Endothelial cell of umbilical vein (primary cell): Measurements from ENCODE around the gene KMT5C. TPM values are rescaled to one million over a fixed set of nuclear protein-coding genes. Genes with fewer than 3 reads are reported as not detected.

Experiments
- BruUV-seq: library from RNA; stranded (reverse); fragments of 400-500 nt; replicated peaks from 2 replicates; lab custom pipeline; 2021; lab: Mats Ljungman, UMichigan
- CTCF ChIA-PET: fragments of 300-600, 350-600 bp; sonication (Branson Sonifier 250); formaldehyde crosslinking; loops from one replicate; lab custom pipeline; 2021; ENCODE audit warnings: antibody characterized with exemption, inconsistent platforms; lab: Charles Lee
- POLR2A ChIA-PET: fragments of 300-600, 350-600 bp; sonication (Branson Sonifier 250); formaldehyde crosslinking; loops from one replicate; lab custom pipeline; 2021; ENCODE audit warnings: antibody characterized with exemption, inconsistent platforms; lab: Charles Lee
- DNase-seq: peaks from one replicate; pipeline ENCODE4 v3.0.0-alpha.2; 2011; ENCODE audit warnings: low read depth, low spot score
- FAIRE-seq: peaks from 2 replicates; lab custom pipeline; 2011; peaks lifted over from hg19 to GRCh38; lab: Jason Lieb, UNC
- H2AFZ ChIP-seq: 2 replicates; pipeline ENCODE4 v1.6.0; 2012; ENCODE audit warnings: low read depth, low read length, control low read depth, inconsistent platforms
- H3K27ac ChIP-seq: 2 replicates; pipeline ENCODE4 v1.5.1; 2011; ENCODE audit warnings: low read depth, mild to moderate bottlenecking, control low read depth, low read length, moderate library complexity; ENCODE audit not compliant: insufficient read depth
- H3K27me3 ChIP-seq, 2 experiments: 2 replicates each; pipeline versions ENCODE4 v1.6.0 to v1.6.1; 2011; ENCODE audit warnings: low read length in 2 of 2, mixed read lengths in 1 of 2; ENCODE audit not compliant: control insufficient read depth in 2 of 2, insufficient read depth in 2 of 2
- H3K36me3 ChIP-seq, 2 experiments: 2 replicates in 1 of 2; 3 replicates in 1 of 2; pipeline ENCODE4 v1.5.1; 2011; ENCODE audit warnings: low read length in 2 of 2, mild to moderate bottlenecking in 1 of 2, moderate library complexity in 1 of 2; ENCODE audit not compliant: control insufficient read depth in 2 of 2, insufficient read depth in 2 of 2; ENCODE audit errors: extremely low read depth in 1 of 2
- H3K4me1 ChIP-seq: 3 replicates; pipeline ENCODE4 v1.5.1; 2011; ENCODE audit warnings: mild to moderate bottlenecking, low read length; ENCODE audit not compliant: control insufficient read depth, insufficient read depth; ENCODE audit errors: extremely low read depth
- H3K4me2 ChIP-seq: 2 replicates; pipeline ENCODE4 v1.6.1; 2011; ENCODE audit warnings: low read length, control low read depth, mixed read lengths; ENCODE audit not compliant: insufficient read depth
- H3K4me3 ChIP-seq, 3 experiments: fragments of 200-600 bp in 1 of 3; sonication (generic), shearing (Covaris generic) in 1 of 3; replicated peaks in 1 of 3; 2 replicates each; pipeline ENCODE4 v1.5.1; 2011 to 2016; ENCODE audit warnings: control low read depth in 3 of 3, low read length in 3 of 3, mild to moderate bottlenecking in 2 of 3, inconsistent platforms in 1 of 3, low read depth in 1 of 3, moderate library complexity in 1 of 3; ENCODE audit not compliant: insufficient read depth in 1 of 3
- H3K79me2 ChIP-seq: 2 replicates; pipeline ENCODE4 v1.6.0; 2012; ENCODE audit warnings: low read length, inconsistent platforms; ENCODE audit not compliant: control insufficient read depth, insufficient read depth
- H3K9ac ChIP-seq: replicated peaks from 2 replicates; pipeline ENCODE3; 2011; ENCODE audit warnings: low read length, control low read depth; ENCODE audit not compliant: insufficient read depth; ENCODE audit errors: extremely low read depth
- H3K9me1 ChIP-seq: replicated peaks from 3 replicates; pipeline ENCODE4 v1.6.0; 2011; ENCODE audit warnings: mild to moderate bottlenecking, low read length; ENCODE audit not compliant: control insufficient read depth, insufficient read depth; ENCODE audit errors: extremely low read depth
- H3K9me3 ChIP-seq: replicated peaks from 2 replicates; pipeline ENCODE4 v1.5.1; 2012; ENCODE audit warnings: low read length, inconsistent platforms; ENCODE audit not compliant: control insufficient read depth, insufficient read depth
- H4K20me1 ChIP-seq: replicated peaks from 2 replicates; pipeline ENCODE3; 2011; ENCODE audit warnings: mild to moderate bottlenecking, low read length; ENCODE audit not compliant: control insufficient read depth, insufficient read depth; ENCODE audit errors: extremely low read depth
- CTCF ChIP-seq, 2 donors: IDR thresholded peaks; 1 replicate in 1 of 2; 2 replicates in 1 of 2; pipeline ENCODE4 v1.5.1; 2011; ENCODE audit warnings: low read length in 2 of 2, mild to moderate bottlenecking in 2 of 2, moderate library complexity in 2 of 2, control low read depth in 1 of 2, inconsistent platforms in 1 of 2, low read depth in 1 of 2; ENCODE audit not compliant: insufficient read depth in 1 of 2; ENCODE audit errors: extremely low read depth in 1 of 2
- EZH2 ChIP-seq: IDR thresholded peaks from 2 replicates; pipeline ENCODE4 v1.6.1; 2012; ENCODE audit warnings: borderline replicate concordance, low read depth, mild to moderate bottlenecking, moderate library complexity, low read length, inconsistent platforms; ENCODE audit not compliant: severe bottlenecking
- FOS ChIP-seq: IDR thresholded peaks from 2 replicates; pipeline ENCODE4 v1.6.1; 2011; ENCODE audit warnings: mild to moderate bottlenecking, low read length, moderate library complexity, borderline replicate concordance; ENCODE audit not compliant: insufficient read depth
- GATA2 ChIP-seq: IDR thresholded peaks from 2 replicates; pipeline ENCODE4 v1.7.0; 2011; ENCODE audit warnings: low read depth, mild to moderate bottlenecking, moderate library complexity, mixed read lengths, low read length; ENCODE audit not compliant: insufficient read length, insufficient read depth
- JUN ChIP-seq: IDR thresholded peaks from 2 replicates; pipeline ENCODE4 v1.6.1; 2011; ENCODE audit warnings: borderline replicate concordance, low read depth; ENCODE audit not compliant: insufficient read length, insufficient read depth
- MAX ChIP-seq: IDR thresholded peaks from 2 replicates; pipeline ENCODE4 v1.6.1; 2011; ENCODE audit not compliant: insufficient read depth, insufficient read length
- MYC ChIP-seq: IDR thresholded peaks from one replicate; pipeline ENCODE4 v1.6.1; 2011; ENCODE audit warnings: mild to moderate bottlenecking, low read depth, low read length
- POLR2A ChIP-seq: IDR thresholded peaks from 2 replicates; pipeline ENCODE4 v1.6.1; 2012; ENCODE audit warnings: low read depth, mild to moderate bottlenecking, control low read depth, low read length
- POLR2AphosphoS5 ChIP-seq: IDR thresholded peaks from 2 replicates; pipeline ENCODE4 v1.6.1; 2012; ENCODE audit warnings: low read depth, mild to moderate bottlenecking, control low read depth, low read length, moderate library complexity; ENCODE audit not compliant: insufficient read depth
- dilution Hi-C: fragments of 300-500 bp; cut with MboI; formaldehyde crosslinking; loops from one replicate; pipeline ENCODE4 v1.15.0; 2019; ENCODE audit warnings: low sequenced_read_pairs; ENCODE audit not compliant: extremely low pct_ligation_motif_present
- intact Hi-C: fragments of 100-400 bp; cut with micrococcal nuclease; formaldehyde crosslinking; loops from one replicate; pipeline ENCODE4 v1.10.0; 2022
- polyA plus RNA-seq, 4 experiments: library from polyadenylated mRNA; depleted of rRNA in 3 of 4; stranded (reverse) in 3 of 4; unstranded in 1 of 4; fragments of >200 nt; gene quantifications; 2 replicates each; pipeline versions ENCODE4 v1.2.1 to v1.2.3, GENCODE V29; 2011 to 2012; ENCODE audit warnings: missing spikeins in 1 of 4
- total RNA-seq: library from RNA; stranded (reverse); gene quantifications from 2 replicates; pipeline ENCODE4 v1.2.3, GENCODE V29; 2021

KMT5C gene
- total and polyA plus RNA-seq, 2 donors (not counting 3 experiments of a cell fraction or from before 2014, with no cell fraction given): 7.2 to 13.5 TPM

- dilution Hi-C loops: no loop called here
- ChIA-PET POLR2A (no interaction called here), CTCF (no interaction called here)
- DNase-seq (no peak), FAIRE-seq (no peak)
- H3K4me1 ChIP-seq: peaks cover 15% of the 10 kb centered on the region
- no peak overlapping the region for H3K4me3 ChIP-seq
- peaks cover 0 to 3% of the 10 kb centered on the region in 2 experiments for H3K36me3 ChIP-seq
- no peak for TF ChIP-seq POLR2AphosphoS5
- TF ChIP-seq GATA2: no peak
- no peak for TF ChIP-seq EZH2
- no peak for TF ChIP-seq MAX
- no peak for TF ChIP-seq FOS
- no peak for TF ChIP-seq CTCF (IDR thresholded peaks at IDR 0.05; ENCODE audit: extremely low read depth in 1 of 2, insufficient read depth in 1 of 2, low read depth in 1 of 2, low read length in 2 of 2)
- no peak for TF ChIP-seq POLR2A
- TF ChIP-seq MYC: no peak
- TF ChIP-seq JUN: no peak
- no peak overlapping the region for H3K27ac ChIP-seq
- H3K9me3 ChIP-seq: no peaks in the 10 kb centered on the region
- H3K9ac ChIP-seq: no peak overlapping the region
- H3K79me2 ChIP-seq: peaks cover 12% of the 10 kb centered on the region
- no peak overlapping the region for H2AFZ ChIP-seq
- H3K9me1 ChIP-seq: no peaks in the 10 kb centered on the region
- H4K20me1 ChIP-seq: peaks cover 3% of the 10 kb centered on the region
- intact Hi-C loops: loop anchor here (10.0 kb wide), 2 partner anchors 223 to 237 kb away; partner anchors contain the start of genes TNNT1, ZNF524 and ZNF865
- peaks cover 7 to 8% of the 10 kb centered on the region in 2 experiments for H3K27me3 ChIP-seq
- no TSS peak for BruUV-seq
- no peak overlapping the region for H3K4me2 ChIP-seq
These were observed 42.3 kb downstream of the KMT5C start for GRCh38 chr19:55382013-55382412.
